NCI-H1105 treated with DMSO at 0.1 percent for 48 hours (cell line): ENCODE measurements around the gene BARHL2.

Source experiments
- DNase-seq: peaks from one replicate; lab custom pipeline; 2025; lab: John Stamatoyannopoulos, UW

Gene BARHL2

DNA sequence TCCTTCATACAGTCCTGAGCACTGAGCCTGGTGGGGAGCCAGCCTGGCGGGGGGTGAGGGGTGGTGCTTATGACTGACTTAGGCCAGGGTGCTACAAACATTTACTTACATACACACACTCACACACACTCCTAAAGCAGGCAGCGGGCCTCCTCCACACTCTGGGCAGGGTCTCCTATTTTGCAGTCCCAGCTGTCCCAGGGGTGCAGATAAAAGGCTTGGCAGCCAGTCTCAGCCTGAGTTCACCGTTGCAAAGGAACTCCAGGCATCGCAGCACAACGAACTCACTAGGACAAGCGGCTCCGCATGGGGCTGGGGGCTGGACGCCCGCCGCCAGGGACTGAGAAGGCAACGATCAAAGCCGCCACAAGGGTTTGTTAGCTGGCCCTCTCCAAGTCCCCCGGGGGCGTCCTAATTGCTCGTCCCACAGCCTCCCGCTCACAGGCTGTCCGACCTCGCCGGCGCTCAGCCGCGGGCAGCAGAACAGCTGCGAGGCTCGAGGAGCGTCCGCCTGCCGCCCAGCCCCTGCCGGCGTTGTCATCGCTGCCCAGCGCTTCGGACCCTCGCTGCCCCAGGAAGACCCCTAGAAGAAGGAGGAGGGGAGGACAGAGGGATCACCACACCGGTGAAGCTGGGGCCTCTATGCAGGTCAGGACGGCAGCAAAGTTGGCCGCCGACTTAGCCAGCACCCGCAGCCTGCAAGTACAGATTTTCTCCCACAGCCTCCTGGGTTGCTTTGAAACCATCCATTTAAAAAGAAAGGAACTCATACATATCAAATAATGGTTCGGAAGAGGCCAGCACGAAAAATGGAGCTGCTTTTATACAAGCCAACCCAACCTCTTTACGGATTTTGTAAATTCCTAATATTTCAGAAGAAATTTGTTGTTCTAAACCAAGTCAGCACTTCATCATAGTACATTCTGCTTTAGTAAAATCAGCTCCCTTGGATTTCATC, 6.2 kb downstream of the BARHL2 start:
- DNase-seq: peak; percentile 31

DNA sequence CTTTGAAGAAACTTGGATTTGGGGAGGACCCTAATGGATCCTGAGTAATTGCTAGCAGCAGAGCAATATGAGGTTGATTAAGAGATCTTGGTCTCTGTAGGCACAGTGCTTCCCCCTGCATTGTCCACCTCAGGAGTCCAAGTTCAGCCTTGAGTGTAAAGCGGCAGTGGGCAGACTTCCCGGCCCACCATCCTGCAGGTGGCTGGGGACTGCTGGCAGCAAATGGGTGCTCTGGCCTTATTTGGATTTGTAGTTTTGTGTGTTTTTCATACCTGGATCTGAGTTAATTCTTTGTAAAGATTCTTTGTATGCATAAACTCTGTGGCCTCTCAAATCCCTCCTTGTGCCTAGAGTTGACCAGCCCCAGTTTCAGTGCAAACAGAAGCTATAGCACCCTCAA, 7.6 kb downstream of the BARHL2 start:
- DNase-seq: no peak

DNA sequence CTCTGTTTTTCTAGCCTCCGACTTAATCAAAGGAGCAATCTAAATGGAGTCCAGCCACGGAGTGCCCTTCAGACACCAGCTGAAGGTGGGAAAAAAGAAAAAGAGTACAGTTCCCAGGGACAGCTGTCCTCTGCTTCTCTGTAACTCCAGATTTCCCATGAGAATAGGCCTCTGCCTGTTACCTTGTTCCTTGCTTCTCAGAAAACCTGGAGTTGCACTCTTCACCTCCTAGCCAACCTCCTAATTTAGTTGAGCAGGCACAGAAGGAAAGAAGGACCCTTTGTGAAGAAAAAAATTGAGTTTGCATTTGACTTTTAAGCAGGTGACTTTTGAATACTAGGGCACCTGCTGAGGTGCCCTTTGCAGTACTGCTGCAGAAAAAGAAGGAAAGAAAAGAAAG, 8.3 kb downstream of the BARHL2 start:
- no peak for DNase-seq

DNA sequence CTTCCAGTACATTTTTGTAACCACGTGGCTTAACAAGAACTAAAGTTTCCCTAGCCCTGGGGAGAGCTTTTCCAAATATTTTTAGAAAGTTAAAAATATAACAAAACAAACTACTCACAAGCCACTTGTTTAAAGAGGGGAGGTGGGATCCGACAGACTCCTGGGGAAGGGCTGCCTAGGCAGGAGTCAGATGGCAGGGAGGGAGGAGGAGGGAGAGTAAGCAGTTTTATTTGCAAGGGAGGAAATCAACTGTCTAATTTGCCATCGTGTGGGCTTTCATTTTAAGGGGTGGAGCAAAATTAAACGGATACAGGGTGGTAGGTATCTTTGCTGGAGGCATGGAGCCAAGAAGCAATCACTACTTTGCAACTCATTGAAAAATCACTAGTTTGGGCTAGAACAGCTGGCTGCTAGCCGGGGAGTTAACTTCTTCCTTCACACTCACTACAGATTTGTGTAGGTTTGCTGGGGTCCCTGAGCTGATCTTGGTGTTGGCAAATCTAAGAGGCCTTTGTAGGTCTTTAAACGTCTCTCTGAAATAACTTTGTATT, 8.8 kb downstream of the BARHL2 start:
- DNase-seq: peak; percentile 33

DNA sequence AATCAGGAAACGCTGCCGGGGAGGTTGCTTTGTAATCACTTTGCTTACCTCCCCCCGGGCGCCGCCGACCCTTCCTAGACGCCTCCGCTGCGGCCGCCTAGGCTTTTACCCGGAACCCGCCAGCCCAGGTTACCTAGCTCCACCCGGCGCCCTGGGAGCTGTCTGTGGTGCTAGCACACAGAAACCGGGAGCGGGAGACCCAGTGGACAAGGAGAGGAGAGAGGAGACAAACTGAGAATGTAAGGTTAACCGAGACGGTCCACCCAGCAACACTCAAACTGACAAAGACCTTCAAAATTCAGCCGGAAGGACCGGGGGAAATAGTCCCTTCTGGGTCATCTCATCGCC, 9.8 kb downstream of the BARHL2 start:
- DNase-seq: no peak

DNA sequence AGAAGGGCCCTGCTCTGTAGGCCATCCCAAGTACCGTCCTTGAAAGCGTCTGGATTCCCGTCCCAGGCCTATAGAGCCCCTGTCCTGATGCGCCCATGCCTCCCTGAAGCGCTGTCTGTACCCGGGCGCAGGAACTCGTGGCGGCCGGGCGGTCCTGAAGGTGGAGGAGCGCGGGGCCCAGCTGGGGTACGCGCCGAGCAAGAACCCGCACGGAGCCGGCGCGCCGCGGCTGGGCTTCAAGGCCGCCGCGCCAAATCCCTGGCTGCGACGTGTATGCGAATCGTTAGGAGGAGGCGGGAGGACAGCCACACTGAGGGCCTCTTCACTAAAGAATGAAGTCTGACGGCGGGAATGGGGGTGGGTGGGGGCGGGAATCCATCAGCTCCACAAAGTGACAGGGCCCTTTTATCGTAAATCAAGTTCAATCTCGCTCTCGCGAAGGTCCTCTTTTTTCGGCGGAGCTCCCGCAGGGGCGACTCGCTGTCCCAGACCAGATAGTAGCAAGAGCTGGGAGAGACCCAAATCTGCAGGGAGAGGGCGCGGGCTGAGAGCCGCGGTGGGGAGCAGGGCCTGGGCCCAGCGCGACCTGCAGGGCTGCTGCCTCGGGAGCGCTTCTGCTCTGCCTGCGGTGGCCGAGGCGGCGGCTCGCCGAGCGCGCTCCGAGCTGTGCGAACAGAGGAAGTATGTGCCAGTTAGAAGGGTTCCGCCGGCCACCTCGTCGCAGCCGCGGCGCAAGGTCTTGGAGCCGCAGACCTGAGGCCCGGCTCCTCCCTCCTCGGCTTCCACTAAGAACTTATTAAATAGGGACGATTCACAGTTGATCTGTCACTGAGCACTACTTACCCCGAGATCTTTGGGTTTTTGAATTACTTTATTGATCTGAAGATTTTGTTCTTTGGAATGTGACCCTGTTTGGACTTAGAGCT, 10.4 kb downstream of the BARHL2 start:
- peak; percentile 50 for DNase-seq

DNA sequence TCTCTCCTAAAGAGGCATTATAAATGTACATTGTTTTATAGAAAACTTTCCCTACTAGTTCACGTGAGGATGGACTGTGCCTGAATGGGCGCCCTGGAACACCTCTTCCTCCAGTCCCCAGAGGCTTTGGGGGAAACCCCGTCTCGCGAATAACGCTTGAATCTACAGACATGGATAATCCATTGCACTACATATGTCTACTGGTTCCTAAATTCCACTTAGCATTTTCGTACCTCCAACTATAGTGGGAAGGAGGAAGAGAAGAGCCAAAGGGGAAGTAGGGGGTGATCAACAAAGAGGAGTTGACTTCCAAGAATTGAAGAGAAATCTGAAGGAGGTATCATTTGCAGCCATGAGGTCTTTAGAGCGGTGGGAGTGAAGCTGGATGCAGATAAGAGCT, 11.1 kb downstream of the BARHL2 start:
- DNase-seq: no peak

DNA sequence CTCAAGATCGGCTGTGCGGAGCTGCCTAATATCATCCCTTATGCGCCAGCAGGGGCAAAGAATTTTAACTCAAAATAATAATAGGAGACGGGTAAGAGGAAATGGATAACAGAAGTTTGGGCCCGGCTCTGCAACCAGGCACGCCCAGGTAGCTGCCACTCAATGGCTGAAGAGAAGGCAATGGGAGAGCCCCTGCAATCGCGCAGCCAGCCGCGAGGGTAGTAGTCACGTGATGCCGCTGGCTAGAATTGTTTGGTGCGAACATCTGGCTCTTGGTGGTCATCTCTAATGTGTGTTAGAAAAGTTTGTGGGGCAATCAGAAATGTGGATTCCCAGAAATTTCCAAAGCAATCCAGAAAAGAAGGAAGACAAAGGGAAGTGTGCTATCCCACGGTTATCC, 12.3 kb downstream of the BARHL2 start:
- no peak for DNase-seq

DNA sequence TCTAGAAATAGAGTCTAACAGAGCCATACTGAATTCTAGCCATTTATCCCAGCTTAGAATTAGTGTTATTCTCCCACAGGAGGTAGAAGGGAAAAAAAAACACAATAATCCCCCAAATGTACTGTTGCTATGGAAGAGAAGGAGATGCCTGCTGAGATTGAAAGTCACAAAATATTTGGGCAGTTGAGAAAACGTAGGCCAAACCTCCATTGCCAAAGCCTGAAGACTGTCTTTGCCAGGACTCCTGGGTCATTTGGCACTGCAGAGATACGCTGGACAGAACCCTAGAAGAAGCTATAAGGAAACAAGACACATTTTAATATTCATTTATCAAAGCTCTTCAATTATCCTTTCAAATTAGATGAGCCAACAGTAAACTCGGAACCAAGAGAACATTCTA, 22.3 kb downstream of the BARHL2 start:
- DNase-seq: no peak

DNA sequence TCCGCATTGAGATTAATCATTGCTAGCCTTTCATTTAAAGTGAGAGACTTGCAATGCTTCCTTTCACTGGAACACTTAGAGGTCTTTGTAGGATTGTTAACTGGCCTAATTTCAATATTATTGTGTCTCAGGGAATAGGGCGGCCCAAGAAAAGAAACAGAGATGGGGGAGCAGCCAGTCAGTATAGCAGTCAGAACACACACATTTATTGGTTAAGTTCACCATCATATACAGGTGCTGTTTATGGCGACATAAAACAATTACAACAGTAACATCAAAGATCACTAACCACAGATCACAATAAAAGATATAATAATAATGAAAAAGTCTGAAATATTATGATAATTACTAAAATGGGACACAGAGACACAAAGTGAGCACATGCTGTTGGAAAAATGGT, 29.4 kb downstream of the BARHL2 start:
- no peak for DNase-seq

DNA sequence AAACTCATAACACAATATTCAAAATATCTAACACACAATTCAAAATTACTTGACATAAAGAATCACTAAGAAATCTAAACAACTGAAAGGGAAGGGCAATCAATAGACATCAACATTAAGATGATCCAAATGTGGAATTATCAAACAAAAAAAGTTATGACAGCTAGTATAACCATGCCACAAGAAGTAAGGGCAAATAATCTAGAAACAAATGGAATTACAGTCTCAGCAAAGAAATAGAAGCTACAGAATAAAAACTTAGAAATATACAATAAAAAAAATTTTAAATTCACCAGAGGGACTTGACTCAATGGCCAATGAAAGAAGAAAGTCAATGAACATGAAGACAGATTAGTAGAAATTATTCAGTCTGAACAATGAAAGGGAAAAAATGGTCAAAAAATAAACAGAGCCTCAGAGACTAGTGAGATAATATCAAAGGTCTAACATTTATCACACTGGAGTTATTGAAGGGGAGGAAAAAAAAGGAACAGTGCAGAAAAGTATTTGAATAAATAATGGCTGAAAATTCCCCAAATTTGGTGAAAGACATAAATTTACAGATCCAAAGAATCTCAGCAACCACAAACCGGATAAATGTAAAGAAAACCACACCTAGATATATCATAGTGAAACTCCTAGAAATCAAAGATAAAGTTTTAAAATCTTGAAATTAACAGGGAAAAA, 41.8 kb downstream of the BARHL2 start:
- no peak for DNase-seq

DNA sequence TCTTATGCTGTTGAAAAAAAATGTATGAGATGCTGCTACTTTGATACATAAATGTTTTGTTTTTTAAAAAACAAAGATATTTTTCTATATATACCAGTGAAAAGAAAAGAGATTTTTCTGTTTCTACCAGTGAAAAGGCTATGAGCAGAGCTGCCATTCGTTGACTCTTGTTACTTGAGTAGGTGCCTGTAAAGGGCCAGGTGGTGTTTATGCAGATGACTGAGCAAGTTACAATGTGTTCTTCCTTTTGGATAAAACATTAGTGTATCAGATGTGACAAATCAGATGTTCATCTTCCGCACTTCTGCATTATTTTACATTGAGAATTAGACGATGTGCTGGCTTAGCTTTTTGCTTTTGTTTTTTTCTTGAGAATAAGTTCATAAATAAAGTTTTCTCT, 45.4 kb downstream of the BARHL2 start:
- DNase-seq: no peak

DNA sequence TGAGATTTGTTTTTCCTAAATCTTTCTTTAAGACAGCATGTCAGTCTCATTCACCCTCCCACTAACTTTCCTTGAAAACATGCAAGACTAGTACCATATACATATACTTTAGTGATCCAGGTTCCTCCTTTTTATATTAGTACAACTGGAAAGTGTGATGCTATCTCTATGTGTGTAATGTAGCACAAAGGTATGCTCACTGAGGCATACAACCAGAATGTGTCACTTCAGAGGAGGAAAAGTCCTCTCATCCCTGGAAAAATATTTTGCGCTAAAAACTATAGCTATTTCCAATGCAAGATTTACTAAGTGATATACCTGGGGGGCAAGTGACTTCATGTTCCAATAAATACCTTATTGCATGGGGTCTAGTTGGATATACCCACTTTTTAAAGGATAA, 45.9 kb downstream of the BARHL2 start:
- DNase-seq: no peak
